Lung microvascular endothelial cell (primary cell): ENCODE measurements around the gene BET1L. TPM values are rescaled to one million over a fixed set of nuclear protein-coding genes. Genes with fewer than 3 reads are reported as not detected.
"Not testable (repeated sequence)": the region's sequence is repeated elsewhere in the genome, so short reads cannot be mapped to it uniquely, and the experiment has no call there.

Experiments
- DNase-seq, 2 donors: peaks; one replicate each; pipeline versions ENCODE4 v3.0.0 to v3.0.0-alpha.2; 2010; ENCODE audit warnings: low read depth in 2 of 2
- total RNA-seq: library from RNA; depleted of rRNA; stranded (reverse); fragments of >200 nt; gene quantifications from 2 replicates; pipeline ENCODE4 v1.2.1, GENCODE V29; 2014

BET1L gene
- total RNA-seq, 1 donor from 2014 or later, result 11.3 TPM

- DNase-seq, result no peak
Observed at GRCh38 chr11:227824-228379, 20.7 kb upstream of the BET1L start.

GRCh38 chr11:225734-226453 is 18.7 kb upstream of the BET1L start:
- peak in 1 of 2 donors; percentile 69 for DNase-seq

- DNase-seq, result no peak
Observed at GRCh38 chr11:224424-224823, 17.2 kb upstream of the BET1L start.

GRCh38 chr11:223884-224283 is 16.7 kb upstream of the BET1L start:
- no peak for DNase-seq

GRCh38 chr11:223026-223789 is 16.0 kb upstream of the BET1L start:
- no peak for DNase-seq

- no peak for DNase-seq
Observed at GRCh38 chr11:221998-222789, 15.0 kb upstream of the BET1L start.

- no peak for DNase-seq
Observed at GRCh38 chr11:221539-221938, 14.3 kb upstream of the BET1L start.

- not testable (repeated sequence) for DNase-seq
Observed at GRCh38 chr11:220641-221215, 13.5 kb upstream of the BET1L start.

GRCh38 chr11:218815-219593 is 11.8 kb upstream of the BET1L start:
- no peak for DNase-seq

- no peak for DNase-seq
Observed at GRCh38 chr11:217704-218103, 10.5 kb upstream of the BET1L start.

GRCh38 chr11:216081-216974 is 9.1 kb upstream of the BET1L start:
- DNase-seq, result no peak

- DNase-seq, result no peak
Observed at GRCh38 chr11:215581-216037, 8.4 kb upstream of the BET1L start.

GRCh38 chr11:214083-214482 is 6.9 kb upstream of the BET1L start:
- no peak for DNase-seq

GRCh38 chr11:213111-213510 is 5.9 kb upstream of the BET1L start:
- no peak for DNase-seq

- DNase-seq, result no peak
Observed at GRCh38 chr11:212150-213100, 5.2 kb upstream of the BET1L start.

GRCh38 chr11:211741-212140 is 4.5 kb upstream of the BET1L start:
- DNase-seq, result no peak

GRCh38 chr11:211295-211694 is 4.1 kb upstream of the BET1L start:
- no peak for DNase-seq

- DNase-seq, result no peak
Observed at GRCh38 chr11:210803-211180, 3.6 kb upstream of the BET1L start.
